HG02678 (cell line): ENCODE results near the gene SLC16A2.

Experiments used
- ATAC-seq: cut with Tn5 transposase; IDR thresholded peaks from one replicate; pipeline ENCODE4 v1.9.1; 2021; ENCODE audit warnings: mild to moderate bottlenecking, moderate library complexity; ENCODE audit not compliant: unreplicated experiment

The SLC16A2 gene

GRCh38 chrX:74421036-74421739 lies at the start of gene SLC16A2:
Gene SLC16A2, plus strand, starts transcription at chrX:74421493. Its CDS starts 145 bp downstream, at chrX:74421638.
- ATAC-seq = peak; percentile 56

GRCh38 chrX:74372272-74372671 lies 49.0 kb upstream of the SLC16A2 start:
- ATAC-seq = no peak

DNA sequence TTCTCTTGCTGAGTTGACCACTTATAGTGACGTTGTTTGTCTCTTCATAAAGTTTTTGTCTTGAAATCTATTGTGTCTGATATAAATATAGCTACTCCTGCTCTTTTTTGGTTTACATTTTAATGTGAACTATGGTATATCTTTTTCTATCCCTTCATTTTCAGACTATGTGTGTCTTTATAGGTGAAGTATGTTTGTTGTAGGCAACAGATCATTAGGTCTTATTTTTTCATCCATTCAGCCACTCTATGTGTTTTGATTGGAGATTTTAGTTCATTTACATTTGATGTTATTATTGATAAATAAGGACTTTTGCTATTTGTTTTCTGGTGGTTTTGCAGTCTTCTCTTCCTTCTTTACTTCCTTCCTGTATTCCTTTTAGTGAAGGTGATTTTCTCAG lies 44.0 kb upstream of the SLC16A2 start:
- no peak for ATAC-seq

DNA sequence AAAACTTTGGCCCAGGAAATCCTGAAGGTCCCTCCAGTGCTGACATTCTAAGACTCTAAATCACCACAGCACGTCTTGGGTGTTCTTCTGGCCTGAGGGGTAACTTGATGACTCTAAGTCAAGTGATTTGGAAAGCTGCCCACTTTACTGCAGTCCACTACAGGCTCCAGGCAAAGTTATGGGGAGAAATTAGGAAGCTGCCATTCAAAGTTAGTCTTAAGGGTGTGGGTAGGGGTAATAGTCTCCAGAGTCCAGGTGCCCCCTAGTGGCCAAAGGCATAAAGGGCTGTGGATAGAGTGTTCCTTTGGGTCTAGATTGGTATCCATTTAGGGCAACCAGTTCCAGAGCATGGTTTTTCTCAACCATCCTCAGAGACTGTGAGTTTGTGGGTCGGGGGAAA lies 38.7 kb upstream of the SLC16A2 start:
- ATAC-seq = peak; percentile 59

DNA sequence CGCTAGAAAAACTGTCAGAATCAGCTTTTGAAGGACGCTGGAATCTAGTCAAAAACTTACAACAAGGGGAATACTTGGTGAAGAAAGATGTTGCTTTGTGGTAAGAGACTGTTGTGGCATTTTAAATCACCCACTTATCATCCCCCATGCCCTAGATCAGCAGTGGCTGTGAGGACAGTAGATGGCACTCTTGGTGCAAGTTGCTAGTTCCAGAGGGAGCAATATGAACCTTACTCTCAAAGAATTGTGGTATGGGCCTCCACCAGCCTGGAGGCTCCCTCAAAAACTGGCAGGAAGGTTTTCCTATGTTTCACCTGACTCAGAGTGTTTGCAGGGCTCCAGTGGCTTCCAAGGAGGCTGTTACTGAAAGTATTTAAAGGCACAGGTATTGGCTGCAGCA lies 37.7 kb upstream of the SLC16A2 start:
- no peak for ATAC-seq

GRCh38 chrX:74389016-74389722 lies 32.1 kb upstream of the SLC16A2 start:
- no peak for ATAC-seq

- no peak for ATAC-seq
Observed at GRCh38 chrX:74395556-74395955, 25.7 kb upstream of the SLC16A2 start.

DNA sequence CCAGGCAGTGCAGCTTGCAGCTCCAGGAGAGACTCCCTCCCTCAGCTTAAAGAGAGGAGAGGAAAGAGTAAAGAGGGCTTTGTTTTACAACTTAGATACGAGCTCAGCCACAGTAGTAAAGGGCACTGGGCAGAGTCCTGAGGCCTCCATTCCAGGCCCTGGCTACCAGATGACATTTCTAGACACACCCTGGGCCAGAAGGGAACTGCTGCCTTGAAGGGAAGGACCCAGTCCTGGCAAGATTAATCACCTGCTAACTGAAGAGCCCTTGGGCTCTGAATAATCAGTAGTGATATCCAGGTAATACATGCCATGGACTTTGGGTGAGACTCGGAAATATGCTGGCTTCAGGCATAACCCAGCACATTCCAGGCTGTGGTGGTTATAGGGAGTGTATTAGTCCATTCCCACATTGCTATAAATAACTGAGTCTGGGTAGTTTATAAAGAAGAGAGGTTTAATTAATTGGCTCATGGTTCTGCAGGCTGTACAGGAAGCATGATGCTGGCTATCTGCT lies 15.3 kb upstream of the SLC16A2 start:
- ATAC-seq = no peak

DNA sequence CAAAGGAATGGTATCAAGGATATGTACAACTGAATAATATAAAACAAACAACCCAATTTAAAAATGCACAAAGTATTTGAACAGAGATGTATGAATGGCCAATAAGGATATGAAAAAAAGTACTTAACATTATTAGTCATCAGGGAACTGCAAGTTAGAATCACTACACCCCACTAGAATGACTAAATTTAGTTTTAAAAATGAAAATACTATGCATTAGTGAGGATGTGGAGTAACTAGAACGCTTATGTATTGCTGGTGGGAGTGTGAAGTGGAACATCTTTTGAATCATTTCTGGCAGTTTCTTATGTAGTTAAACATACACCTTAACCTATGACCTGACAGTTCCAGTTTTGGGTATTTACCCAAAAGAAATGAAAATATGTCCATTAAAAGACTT lies 13.0 kb upstream of the SLC16A2 start:
- no peak for ATAC-seq

DNA sequence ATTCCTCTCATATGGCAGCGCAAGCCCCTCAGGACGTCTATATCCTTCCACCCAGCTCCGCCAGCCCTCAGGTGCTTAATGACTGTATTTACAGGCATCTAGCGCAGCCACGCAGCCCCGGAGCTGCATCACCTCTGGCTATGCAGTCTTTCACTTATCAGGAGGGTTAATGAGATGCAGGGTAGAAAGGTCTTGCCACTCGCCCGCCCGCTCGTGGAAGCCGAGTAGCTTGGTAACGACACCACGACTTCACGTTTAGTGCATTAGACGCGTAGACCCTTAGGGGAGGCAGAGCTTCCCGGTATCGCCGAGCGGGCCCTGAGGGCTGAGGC lies 1.5 kb upstream of the SLC16A2 start:
- no peak for ATAC-seq

DNA sequence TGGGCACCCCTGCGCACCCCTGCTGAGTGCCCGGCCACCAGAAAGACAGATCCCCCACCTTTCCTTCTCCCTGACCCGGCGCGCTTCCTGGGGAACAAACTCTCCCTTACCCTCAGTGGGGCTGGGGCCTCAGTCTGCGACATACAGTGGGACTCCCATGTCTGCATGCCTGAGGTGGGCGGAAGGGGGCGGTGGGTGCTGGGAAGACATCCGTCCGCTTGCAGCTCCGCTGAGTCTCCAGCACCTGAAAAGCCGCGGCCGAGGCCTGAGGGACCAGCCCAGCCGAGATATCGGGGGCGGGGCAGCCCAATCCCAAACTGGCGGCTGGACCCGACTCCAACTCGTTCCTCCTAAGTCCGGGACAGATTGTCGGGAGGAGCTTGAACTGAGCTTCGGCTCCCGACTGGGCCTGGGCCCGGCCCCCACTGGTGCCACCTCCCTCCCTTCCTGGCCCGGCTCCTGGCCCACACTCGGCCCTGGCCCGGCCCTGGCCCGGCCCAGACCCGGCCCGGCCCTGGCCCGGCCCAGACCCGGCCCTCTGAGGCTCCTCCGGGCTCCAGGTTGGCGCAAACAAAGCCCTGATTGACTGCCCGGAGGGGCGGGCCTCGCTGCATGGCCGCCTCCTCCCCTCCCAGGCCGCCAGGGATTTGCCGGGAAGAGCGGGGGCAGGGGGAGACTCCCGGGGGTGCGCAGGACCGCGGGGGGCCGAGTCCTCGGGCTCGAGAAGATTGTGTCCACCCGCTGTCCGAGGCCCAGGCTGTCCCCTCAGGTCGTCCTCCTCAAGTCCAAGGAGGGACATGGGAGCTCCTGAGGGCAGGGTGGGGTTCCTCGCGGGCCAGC lies 877 bp upstream of the SLC16A2 start:
- no peak for ATAC-seq

DNA sequence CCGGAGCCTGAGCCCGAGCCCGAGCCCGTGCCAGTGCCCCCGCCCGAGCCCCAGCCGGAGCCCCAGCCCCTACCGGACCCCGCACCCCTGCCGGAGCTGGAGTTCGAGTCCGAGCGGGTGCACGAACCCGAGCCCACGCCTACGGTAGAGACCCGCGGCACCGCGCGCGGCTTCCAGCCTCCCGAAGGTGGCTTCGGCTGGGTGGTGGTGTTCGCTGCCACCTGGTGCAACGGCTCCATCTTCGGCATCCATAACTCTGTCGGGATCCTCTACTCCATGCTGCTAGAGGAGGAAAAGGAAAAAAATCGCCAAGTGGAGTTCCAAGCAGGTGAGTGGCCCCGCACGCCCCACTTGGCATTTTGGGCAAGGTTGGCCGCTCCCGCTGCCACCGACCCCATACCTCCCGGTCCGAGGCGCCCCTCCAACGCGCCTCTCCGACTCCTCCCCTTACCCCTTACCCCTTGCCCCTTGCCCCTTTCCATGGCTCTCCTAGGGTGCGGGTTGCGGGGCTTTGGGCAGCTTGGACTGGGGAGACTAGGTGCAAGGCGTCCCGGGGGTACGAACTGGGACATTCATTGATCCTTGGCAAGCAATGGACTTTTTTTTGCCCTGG lies 553 bp downstream of the SLC16A2 start:
- peak; percentile 3 for ATAC-seq

DNA sequence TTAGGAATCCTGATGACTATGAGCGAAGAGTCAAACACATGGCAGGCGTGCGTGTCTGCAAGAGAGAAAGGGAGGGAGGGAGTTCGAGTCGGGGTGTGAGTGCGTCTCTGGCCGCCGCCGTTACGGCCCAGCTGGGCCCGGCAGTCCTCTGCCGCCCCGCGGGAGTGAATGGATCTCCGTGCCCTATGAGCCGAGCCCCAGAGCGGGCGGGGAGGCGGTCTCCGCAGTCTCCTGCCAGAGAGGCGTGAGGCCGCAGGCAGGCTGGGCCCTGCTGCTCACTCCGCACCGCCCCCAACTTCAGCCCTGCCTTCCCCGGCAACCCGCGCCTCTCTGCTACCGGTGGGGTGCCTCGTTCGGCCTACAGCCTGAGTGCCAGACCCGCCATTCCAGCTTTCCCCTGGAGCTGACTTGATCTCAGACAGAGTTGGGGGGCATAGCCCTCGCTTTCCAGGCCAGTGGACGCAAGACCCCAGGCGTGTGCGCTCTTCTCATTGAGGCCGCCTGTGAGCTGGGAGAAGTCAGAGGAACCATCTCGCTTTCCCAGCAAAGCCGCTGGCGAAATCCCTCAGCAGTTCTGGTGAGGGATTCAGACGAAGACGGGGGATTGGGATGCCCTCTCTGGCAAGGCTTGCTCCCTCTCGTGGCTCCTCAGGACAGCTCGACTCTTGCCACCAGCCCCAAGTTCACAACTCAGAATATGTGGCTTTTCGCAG lies 1.4 kb downstream of the SLC16A2 start:
- no peak for ATAC-seq

GRCh38 chrX:74423289-74423998 lies 2.2 kb downstream of the SLC16A2 start:
- no peak for ATAC-seq

- ATAC-seq = no peak
Observed at GRCh38 chrX:74426071-74426470, 4.8 kb downstream of the SLC16A2 start.

GRCh38 chrX:74426615-74427014 lies 5.3 kb downstream of the SLC16A2 start:
- no peak for ATAC-seq

GRCh38 chrX:74431797-74432196 lies 10.5 kb downstream of the SLC16A2 start:
- ATAC-seq = no peak

- no peak for ATAC-seq
Observed at GRCh38 chrX:74434336-74434735, 13.0 kb downstream of the SLC16A2 start.

- no peak for ATAC-seq
Observed at GRCh38 chrX:74437530-74437929, 16.2 kb downstream of the SLC16A2 start.

- no peak for ATAC-seq
Observed at GRCh38 chrX:74438764-74439163, 17.5 kb downstream of the SLC16A2 start.
